ENCODE data around the gene RHOBTB1.
"Not testable (repeated sequence)": the region's sequence is repeated elsewhere in the genome, so short reads cannot be mapped to it uniquely, and the experiment has no call there.

Gene RHOBTB1

DNA sequence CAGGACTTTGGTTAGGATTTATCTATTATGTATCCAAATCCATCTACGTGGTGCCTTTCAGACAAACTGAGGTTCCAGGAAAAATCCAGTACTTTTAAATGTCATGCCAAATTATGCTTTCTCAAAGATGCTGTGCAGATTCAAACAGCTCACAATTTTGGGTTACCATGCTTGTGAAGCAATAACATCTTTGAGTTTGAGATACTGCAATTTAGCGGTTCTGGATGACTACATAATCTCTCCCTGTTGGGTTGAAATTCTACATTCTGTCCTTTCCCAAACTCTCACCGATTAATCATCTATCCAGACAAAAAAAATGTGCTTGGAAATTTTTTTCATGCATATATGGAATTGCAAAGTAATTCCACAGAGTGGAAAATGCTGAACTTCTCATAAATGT lies 3.5 kb downstream of the RHOBTB1 start:
- no peak for DNase-seq

DNA sequence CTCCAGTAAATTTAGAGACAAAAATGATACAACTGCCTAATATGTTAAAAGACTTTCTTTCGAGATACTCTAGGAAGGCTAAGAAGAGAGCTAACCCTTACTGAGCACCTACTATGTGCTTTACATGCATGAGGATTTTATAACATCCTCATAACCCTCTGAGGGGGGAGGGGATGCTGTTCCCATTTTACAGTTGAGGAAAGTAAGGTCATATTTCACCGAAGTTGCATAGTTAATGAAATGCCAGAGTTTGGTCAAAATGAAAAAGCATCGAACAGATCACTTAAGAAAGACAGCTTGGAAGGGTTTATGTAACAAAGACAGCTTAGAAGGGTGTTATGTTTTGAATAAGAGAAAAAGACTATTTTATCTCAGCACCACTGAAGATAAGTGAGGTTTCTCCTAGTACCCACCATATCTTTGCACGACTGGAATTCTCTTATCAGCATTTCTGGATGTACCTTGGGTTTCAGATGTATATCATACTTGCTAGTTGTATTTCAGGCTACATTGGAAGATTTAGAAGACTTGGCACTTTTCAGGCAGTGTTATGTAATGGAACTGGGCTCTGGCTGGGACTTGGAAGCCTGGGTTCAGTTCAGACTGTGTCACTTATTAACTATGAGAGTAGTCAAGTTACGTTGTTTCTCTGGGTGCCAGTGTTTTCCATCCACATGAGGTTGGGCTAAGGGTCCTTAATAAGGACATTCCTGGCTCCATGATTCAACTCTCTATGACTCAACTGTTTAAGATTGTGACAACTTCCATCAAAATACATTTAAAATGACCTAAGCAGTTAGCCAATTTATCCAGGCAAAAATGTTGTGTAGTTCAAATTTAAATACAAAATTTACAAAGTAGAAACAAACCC lies 6.0 kb downstream of the RHOBTB1 start:
- DNase-seq = no peak

DNA sequence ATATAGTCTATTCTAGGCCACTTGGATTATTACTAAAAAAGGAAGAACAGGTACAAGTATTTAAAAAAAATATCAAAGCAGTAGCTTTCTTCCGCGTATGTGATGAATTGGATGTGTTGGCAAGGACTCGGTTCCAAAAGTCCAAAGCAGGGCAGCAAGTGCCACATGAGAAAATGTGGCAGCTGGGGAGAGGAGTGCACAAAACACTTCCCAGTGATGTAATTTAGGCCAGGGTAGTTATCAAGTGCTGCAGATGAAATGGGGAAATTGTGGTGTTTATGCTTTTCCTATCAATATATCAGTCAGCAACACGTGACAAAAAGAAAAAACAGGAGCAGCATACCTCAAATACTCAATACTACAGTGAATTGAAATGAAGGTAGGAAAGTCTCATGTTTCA lies 7.0 kb downstream of the RHOBTB1 start:
- DNase-seq = no peak

DNA sequence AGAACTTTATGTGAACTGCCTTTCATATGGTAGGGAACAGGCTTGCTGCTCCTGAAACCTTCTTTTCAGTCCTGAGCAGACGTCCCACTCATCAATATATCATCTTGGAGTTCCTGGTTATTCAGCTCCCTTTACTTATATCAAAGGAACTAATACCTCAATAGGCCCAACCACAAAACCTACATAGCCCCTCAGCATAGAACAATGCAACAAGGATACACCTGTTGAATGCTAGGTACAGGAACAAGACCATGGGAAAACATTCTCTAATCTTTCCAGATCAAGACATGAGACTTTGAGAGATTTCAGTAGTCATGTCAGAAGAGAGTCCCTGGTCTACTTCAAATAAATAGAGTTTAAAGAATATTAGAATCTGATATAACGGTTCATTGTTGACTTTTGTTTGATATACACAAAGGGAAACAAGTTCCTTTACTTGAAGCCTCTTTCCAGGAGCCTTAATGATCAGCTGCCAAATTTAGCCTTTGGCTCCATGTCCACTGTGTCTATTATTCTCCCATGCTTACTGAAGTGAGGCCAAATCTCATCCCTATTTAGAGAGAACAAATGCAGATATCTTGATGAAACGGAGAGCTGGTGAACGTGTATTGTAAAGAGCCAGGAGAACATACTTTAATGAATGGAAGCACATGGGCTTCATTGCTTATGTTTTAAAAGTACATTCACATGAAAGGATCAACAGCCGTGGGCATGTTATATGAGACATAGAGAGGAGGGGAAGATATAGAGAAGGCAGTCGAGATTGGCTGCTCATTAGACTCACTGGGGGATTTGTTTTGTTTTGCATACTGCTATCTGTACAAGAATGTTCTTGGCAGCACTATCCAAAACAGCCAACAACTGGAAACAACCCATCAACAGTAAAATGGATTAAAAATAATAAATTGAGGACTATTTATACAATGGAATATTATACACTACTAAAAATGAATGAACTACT lies 9.5 kb downstream of the RHOBTB1 start:
- no peak for DNase-seq

DNA sequence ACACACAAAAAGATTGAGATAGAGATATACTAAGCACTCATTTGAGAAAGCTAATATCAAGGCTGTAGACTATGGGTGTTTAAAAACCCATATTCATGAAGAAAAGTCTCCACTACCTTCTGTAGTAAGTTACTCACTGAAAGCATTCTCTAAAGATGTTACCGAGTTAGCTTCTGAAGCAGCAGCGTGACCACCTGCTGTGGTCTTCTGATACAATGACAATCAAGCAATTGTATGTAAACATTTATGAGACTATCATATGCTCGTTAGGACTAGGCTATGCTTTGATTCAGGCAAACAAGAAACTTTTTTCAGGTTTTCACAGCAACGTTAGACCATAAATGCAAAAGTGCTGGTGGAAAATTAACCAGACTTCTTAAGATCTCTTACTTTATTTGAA lies 11.2 kb downstream of the RHOBTB1 start:
- no peak for DNase-seq

DNA sequence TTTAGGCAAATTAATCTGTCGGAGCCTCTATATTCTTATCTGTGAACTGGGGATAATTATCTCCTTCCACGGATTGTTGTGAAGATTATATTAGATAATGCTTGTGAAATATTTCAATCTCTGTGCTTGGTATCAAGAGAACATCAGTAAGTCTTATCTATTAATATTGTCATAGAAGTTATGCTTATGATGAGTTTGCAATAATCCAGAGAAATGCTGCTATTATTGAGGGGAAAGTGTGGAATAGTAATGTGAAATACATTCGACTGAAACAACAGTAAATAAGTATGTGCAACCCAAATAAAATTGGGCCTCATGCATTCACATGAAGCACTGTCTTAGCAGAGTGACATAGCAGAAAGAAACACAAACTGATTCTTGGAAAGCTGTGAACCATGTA lies 13.7 kb downstream of the RHOBTB1 start:
- no peak for DNase-seq

GRCh38 chr10:60921633-60922032 lies 22.4 kb downstream of the RHOBTB1 start:
- DNase-seq = no peak

- no peak for DNase-seq
Measured at GRCh38 chr10:60920479-60920878, 23.5 kb downstream of the RHOBTB1 start.

- DNase-seq = no peak
Measured at GRCh38 chr10:60919551-60919950, 24.4 kb downstream of the RHOBTB1 start.

DNA sequence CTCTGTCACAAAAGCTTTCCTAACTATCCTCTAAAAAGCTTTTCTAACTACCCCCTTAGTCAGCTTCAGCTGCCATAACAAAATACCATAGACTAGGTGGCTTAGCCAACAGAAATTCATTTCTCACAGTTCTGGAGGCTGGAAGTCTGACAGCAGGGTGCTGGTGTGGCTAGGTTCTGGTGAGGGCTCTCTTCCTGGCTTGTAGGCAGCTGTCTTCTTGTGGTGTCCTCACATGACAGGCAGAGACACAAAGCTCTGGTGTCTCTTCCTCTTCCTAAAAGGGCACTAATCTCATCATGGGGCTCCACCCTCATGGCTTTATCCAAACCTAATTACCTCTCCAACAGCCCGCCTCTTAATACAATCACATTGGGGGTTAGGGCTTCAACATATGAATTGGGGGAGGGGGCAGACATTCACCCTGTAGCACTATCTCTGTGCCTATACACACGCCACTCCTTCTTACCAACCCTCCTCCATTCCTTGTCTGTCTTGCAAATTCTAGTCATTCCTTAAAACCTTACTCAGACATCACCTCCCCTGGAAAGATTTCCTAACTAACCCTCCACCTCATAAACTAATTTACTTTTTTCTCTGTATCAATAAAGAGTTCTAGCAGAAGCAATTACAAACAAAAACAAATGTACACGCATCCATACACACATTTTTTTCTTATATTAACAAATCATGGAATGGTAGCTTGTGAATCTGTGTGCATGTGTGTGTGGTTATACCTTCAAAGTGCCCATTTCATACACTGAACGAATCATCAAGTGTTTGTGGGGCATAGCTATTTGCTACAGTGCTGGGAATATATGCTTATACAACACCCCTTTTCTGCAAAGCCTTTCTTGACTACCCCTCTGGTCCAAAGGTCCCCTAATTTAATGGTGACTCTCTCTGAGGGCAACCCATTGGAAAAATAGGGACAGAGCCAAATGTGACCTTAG lies 26.4 kb downstream of the RHOBTB1 start:
- DNase-seq = no peak

DNA sequence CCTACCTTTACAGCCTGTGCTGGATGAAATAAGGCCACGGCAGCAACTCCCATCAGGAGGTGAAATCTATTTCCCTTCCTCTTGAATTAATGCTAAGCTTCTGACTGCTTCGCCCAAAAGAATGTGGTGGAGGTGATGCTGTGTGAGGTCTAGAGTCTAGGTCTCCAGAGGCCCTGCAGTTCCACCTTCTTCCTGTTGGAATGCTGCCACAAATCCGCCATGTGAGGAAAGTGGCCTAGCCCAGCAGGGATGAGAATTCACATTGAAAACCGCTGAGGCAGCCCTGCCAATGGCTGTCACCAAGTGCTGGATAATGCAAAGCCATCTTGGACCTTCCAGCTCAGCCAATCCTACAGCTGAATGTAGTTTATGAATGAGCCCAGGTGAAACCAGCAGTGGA lies 28.0 kb downstream of the RHOBTB1 start:
- DNase-seq = no peak

DNA sequence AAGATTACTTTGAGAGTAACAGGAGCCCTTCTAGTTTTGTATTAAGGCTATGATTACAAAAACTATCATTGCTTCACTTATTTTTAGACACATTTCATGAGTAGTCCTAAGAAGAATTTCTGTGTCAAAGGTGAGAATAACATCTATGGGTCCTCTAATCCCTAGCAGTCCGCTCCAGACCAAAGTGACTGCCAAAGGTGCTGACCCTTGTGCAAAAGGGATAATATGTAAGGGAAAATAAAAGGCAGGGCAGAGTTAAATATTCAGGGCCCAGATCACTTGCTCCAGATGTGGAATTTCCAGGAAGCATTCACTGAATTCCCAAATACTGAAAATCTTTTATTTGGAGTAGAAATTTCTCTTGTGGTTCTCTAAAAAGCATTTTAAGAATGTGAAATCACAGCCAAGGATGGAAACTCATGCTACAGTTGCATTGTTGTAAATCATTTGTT lies 29.3 kb downstream of the RHOBTB1 start:
- no peak for DNase-seq

DNA sequence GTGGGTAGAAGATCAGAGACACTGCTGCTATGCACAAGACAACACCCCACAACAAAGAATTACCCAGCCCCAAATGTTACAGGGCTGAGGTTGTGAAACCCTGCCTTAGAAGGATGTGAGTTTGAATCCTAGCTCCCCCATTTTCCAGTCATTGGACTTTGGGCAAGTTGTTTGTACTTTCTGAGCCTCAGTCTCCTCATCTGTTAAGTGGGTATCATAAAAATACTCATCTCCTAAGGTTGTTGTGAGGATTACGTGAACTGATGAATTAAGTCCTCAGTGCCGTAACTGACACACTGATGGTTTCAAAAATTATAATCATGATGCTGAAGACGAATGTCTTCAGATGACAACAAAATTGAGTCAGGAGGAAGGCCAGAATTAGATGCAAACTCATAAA lies 30.3 kb downstream of the RHOBTB1 start:
- DNase-seq = no peak

GRCh38 chr10:60913071-60913470 lies 30.9 kb downstream of the RHOBTB1 start:
- DNase-seq = no peak

- no peak for DNase-seq
Measured at GRCh38 chr10:60911715-60912114, 32.3 kb downstream of the RHOBTB1 start.

GRCh38 chr10:60911216-60911615 lies 32.8 kb downstream of the RHOBTB1 start:
- no peak for DNase-seq

DNA sequence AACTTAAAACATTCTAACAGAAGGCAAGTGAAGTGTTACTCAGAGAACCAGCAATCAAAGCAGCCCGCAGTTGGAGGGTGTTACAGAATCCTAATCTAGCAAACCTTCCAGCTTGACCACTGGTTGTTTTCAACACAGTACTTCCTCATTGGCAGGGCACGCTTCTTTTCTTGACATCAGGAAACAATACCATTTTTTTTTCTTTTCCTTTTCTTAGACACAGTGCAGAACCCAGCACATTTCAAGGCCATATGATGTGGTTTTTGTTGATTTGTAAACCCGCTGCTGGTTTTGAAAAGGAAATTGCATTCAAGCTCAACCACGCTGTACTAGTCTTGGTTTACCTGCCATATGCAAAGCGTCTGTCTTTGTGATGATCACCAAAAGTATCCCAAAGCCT lies 33.4 kb downstream of the RHOBTB1 start:
- no peak for DNase-seq

GRCh38 chr10:60908896-60909295 lies 35.1 kb downstream of the RHOBTB1 start:
- DNase-seq = no peak

DNA sequence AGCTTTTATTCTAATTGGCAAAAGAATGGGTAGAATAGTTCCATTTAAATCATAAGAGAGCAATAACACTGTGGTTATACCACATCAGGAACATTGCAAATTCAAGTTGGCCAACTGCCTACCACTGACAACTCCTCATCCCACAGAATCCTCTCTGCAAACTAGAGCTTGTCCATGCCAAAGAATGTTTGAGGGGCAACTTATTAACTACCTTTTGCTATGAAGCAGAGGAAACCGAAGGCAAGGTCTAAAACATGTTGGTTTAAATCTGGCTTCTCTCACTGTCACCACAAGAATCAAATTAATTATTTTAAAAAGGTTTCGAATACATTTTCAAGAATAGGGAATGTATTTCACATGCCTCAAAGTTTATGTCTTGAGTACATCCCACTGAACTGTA lies 36.0 kb downstream of the RHOBTB1 start:
- DNase-seq = no peak

- DNase-seq = no peak
Measured at GRCh38 chr10:60907236-60907635, 36.7 kb downstream of the RHOBTB1 start.

- DNase-seq = not testable (repeated sequence)
Measured at GRCh38 chr10:60906825-60907224, 37.2 kb downstream of the RHOBTB1 start.

- no peak for DNase-seq
Measured at GRCh38 chr10:60906411-60906810, 37.6 kb downstream of the RHOBTB1 start.

DNA sequence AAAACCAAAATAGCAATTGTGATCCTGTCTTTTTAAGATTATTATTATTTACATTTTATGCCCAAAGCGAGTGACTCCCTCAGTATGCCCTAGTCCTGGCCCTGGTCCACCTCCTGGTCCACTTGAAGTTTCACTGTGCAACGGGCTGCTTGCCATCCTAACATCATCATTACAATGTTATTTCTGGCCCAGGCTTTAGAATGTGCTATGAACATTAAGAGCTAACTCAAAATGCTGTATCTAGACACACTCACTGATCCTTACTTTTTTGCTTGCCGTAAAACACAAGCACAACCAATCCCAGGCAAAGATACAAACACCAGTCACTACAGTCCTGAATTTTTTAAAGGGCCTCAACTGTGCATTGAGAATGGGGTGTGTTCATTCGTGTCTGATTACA lies 38.4 kb downstream of the RHOBTB1 start:
- DNase-seq = no peak
